ENCODE data around the gene MAEA.

The MAEA gene

GRCh38 chr4:1310031-1310795, 20.5 kb downstream of the MAEA start:
- no peak overlapping the region; the same call in 1 of the 2 replicates for H3K9ac ChIP-seq (ENCODE audit: low read length)
- no peak overlapping the region for H2AFZ ChIP-seq (ENCODE audit: low read length)
- H3K27me3 ChIP-seq (ENCODE audit: insufficient read depth, low read length): no peaks in the 10 kb centered on the region
- peak overlapping the region; percentile 71 for H3K27ac ChIP-seq (ENCODE audit: low read depth, low read length, poor library complexity, severe bottlenecking)
- H3K9me2 ChIP-seq (ENCODE audit: low read depth, low read length): no peaks in the 10 kb centered on the region
- peaks cover 33% of the 10 kb centered on the region for H3K36me3 ChIP-seq (ENCODE audit: insufficient read depth, low read length)
- no peaks in the 10 kb centered on the region for H3K79me2 ChIP-seq (ENCODE audit: insufficient read depth, low read length)
- no peaks in the 10 kb centered on the region for H3F3A ChIP-seq (ENCODE audit: insufficient read depth, low read length)
- no peaks in the 10 kb centered on the region for H4K20me1 ChIP-seq (ENCODE audit: insufficient read depth, low read length)
- H3K4me3 ChIP-seq (ENCODE audit: low read depth, low read length, poor library complexity, severe bottlenecking): peak overlapping the region; percentile 22
- peaks cover 18% of the 10 kb centered on the region for H3K4me1 ChIP-seq (ENCODE audit: insufficient read depth, low read length, severe bottlenecking)
- no peaks in the 10 kb centered on the region for H3K9me3 ChIP-seq (ENCODE audit: low read length)
- peak overlapping the region; percentile 47; the same call in 1 of the 2 replicates for H3K4me2 ChIP-seq (ENCODE audit: low read length)
- TF ChIP-seq EZH2 (IDR thresholded peaks at IDR 0.05; ENCODE audit: borderline replicate concordance, low read length): no peak
- no peak for TF ChIP-seq CTCF (IDR thresholded peaks at IDR 0.05; ENCODE audit: low read length)

- peak overlapping the region; percentile 22 for H3K4me3 ChIP-seq (ENCODE audit: low read depth, low read length, poor library complexity, severe bottlenecking)
- H3K9ac ChIP-seq (ENCODE audit: low read length): no peak overlapping the region; the same call in 1 of the 2 replicates
- no peaks in the 10 kb centered on the region for H3K9me2 ChIP-seq (ENCODE audit: low read depth, low read length)
- peaks cover 30% of the 10 kb centered on the region for H3K36me3 ChIP-seq (ENCODE audit: insufficient read depth, low read length)
- no peaks in the 10 kb centered on the region for H4K20me1 ChIP-seq (ENCODE audit: insufficient read depth, low read length)
- TF ChIP-seq CTCF (IDR thresholded peaks at IDR 0.05; ENCODE audit: low read length) (no peak), EZH2 (IDR thresholded peaks at IDR 0.05; ENCODE audit: borderline replicate concordance, low read length) (no peak)
- H2AFZ ChIP-seq (ENCODE audit: low read length): no peak overlapping the region
- H3K27ac ChIP-seq (ENCODE audit: low read depth, low read length, poor library complexity, severe bottlenecking): peak overlapping the region; percentile 71
- no peaks in the 10 kb centered on the region for H3K27me3 ChIP-seq (ENCODE audit: insufficient read depth, low read length)
- peaks cover 18% of the 10 kb centered on the region for H3K4me1 ChIP-seq (ENCODE audit: insufficient read depth, low read length, severe bottlenecking)
- no peaks in the 10 kb centered on the region for H3K79me2 ChIP-seq (ENCODE audit: insufficient read depth, low read length)
- no peaks in the 10 kb centered on the region for H3K9me3 ChIP-seq (ENCODE audit: low read length)
- H3K4me2 ChIP-seq (ENCODE audit: low read length): peak overlapping the region; percentile 47; the same call in 1 of the 2 replicates
- no peaks in the 10 kb centered on the region for H3F3A ChIP-seq (ENCODE audit: insufficient read depth, low read length)
These were observed 21.3 kb downstream of the MAEA start for GRCh38 chr4:1310796-1311631.

- no peaks in the 10 kb centered on the region for H3K27me3 ChIP-seq (ENCODE audit: insufficient read depth, low read length)
- H3K4me3 ChIP-seq (ENCODE audit: low read depth, low read length, poor library complexity, severe bottlenecking): no peak overlapping the region
- no peaks in the 10 kb centered on the region for H3K79me2 ChIP-seq (ENCODE audit: insufficient read depth, low read length)
- H4K20me1 ChIP-seq (ENCODE audit: insufficient read depth, low read length): no peaks in the 10 kb centered on the region
- no peak overlapping the region for H3K27ac ChIP-seq (ENCODE audit: low read depth, low read length, poor library complexity, severe bottlenecking)
- no peak overlapping the region for H3K9ac ChIP-seq (ENCODE audit: low read length)
- H3K36me3 ChIP-seq (ENCODE audit: insufficient read depth, low read length): peaks cover 30% of the 10 kb centered on the region
- H3K9me2 ChIP-seq (ENCODE audit: low read depth, low read length): no peaks in the 10 kb centered on the region
- TF ChIP-seq EZH2 (IDR thresholded peaks at IDR 0.05; ENCODE audit: borderline replicate concordance, low read length) (no peak), CTCF (IDR thresholded peaks at IDR 0.05; ENCODE audit: low read length) (no peak)
- no peaks in the 10 kb centered on the region for H3K9me3 ChIP-seq (ENCODE audit: low read length)
- no peak overlapping the region for H3K4me2 ChIP-seq (ENCODE audit: low read length)
- H3K4me1 ChIP-seq (ENCODE audit: insufficient read depth, low read length, severe bottlenecking): peaks cover 18% of the 10 kb centered on the region
- no peaks in the 10 kb centered on the region for H3F3A ChIP-seq (ENCODE audit: insufficient read depth, low read length)
- no peak overlapping the region for H2AFZ ChIP-seq (ENCODE audit: low read length)
These were observed 23.3 kb downstream of the MAEA start for GRCh38 chr4:1312821-1313640.

Measured in OCI-LY1 (cell line).